ENCODE measurements around the gene C15orf40. TPM values are rescaled to one million over a fixed set of nuclear protein-coding genes. Genes with fewer than 3 reads are reported as not detected.
"Not testable (repeated sequence)": the region's sequence is repeated elsewhere in the genome, so short reads cannot be mapped to it uniquely, and the experiment has no call there.

C15orf40 gene
- total and polyA plus RNA-seq, 4 donors = 7.3 to 25.2 (median 11.3) TPM

DNA sequence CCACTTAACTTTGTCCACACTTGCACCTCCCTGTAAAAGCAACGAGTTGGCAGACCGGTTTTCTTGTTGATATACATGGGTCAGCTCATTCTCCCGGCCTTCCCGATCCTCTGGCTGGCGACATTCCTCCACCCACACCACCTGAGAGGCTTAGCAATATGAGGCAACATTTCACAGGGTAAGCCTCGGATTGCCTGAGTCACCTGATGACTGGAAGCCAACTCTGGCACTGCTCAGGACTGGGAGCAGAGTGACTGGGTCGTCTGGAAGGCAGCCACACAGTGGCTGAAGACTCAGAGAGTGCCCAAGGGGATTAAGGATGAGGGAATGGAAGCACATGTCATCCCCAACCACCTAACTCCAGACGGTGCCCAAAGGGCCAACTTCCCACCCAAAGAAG is 68.7 kb downstream of the C15orf40 start (continued):
- TF ChIP-seq HNF4G (IDR thresholded peaks at IDR 0.05) (no peak), SP1 (IDR thresholded peaks at IDR 0.05) (peak; percentile 12), FOXA1 (IDR thresholded peaks at IDR 0.05) (peak; percentile 32), JUND (IDR thresholded peaks at IDR 0.05) (peak in 1 of 2 donors; percentile 73)

DNA sequence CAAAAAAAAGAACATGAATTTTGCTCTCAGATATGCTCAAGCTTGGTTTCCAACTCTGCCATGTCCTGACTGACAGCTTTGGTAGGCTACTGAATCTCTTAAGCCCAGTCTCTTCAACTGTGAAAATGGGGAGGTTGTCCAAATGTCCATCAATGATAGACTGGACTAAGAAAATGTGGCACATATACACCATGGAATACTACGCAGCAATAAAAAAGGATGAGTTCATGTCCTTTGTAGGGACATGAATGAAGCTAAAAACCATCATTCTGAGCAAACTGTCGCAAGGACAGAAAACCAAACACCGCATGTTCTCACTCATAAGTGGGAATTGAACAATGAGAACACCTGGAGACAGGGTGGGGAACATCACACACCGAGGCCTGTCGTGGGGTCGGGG is 71.8 kb downstream of the C15orf40 start:
- H3K9ac ChIP-seq (ENCODE audit: low read depth in 1 of 2, low read length in 2 of 2); H3K9me3 ChIP-seq (ENCODE audit: control insufficient read depth in 4 of 4, low read length in 3 of 4); H3K27me3 ChIP-seq (ENCODE audit: control insufficient read depth in 4 of 4, insufficient read depth in 4 of 4, low read length in 3 of 4); H3K36me3 ChIP-seq (ENCODE audit: control insufficient read depth in 4 of 4, insufficient read depth in 3 of 4, low read depth in 1 of 4, low read length in 3 of 4); DNase-seq (ENCODE audit: low spot score); H3K27ac ChIP-seq (ENCODE audit: low read depth in 1 of 2, low read length in 2 of 2); H3K4me3 ChIP-seq (ENCODE audit: low read depth in 1 of 3, low read length in 3 of 3): not testable (repeated sequence)
- WGBS = 96% methylated on average over 6 of the region's 6 CpGs
- H3K4me1 ChIP-seq (ENCODE audit: control insufficient read depth in 4 of 4, insufficient read depth in 4 of 4, low read length in 3 of 4) = peaks cover 2 to 23% (median 10%) of the 10 kb centered on the region in 4 donors

Other genes with a start within 250 kb of the C15orf40 start
- gene FSD2, start 205.6 kb downstream of the C15orf40 start, total RNA-seq = under 1 TPM; under 0.01 to 0.05 TPM
- gene FSD2, start 205.6 kb downstream of the C15orf40 start, polyA plus RNA-seq = under 1 TPM in 1 of 2 donors, not detected in 1; 0.10 TPM
- gene WHAMM, start 202.0 kb downstream of the C15orf40 start, total RNA-seq = 1 to 10 TPM; 3.8 to 4.0 TPM
- gene WHAMM, start 202.0 kb downstream of the C15orf40 start, polyA plus RNA-seq = 1 to 10 TPM; 2.5 TPM
- gene HOMER2, start 58.9 kb downstream of the C15orf40 start, total RNA-seq = 10 to 100 TPM in 1 of 2 donors, 1 to 10 TPM in 1; 4.3 to 62.0 TPM
- gene HOMER2, start 58.9 kb downstream of the C15orf40 start, polyA plus RNA-seq = 10 to 100 TPM; 22.1 to 25.0 TPM
- 10 to 100 TPM; 12.9 to 26.1 TPM for gene RAMAC, start 25.4 kb downstream of the C15orf40 start, total RNA-seq
- gene RAMAC, start 25.4 kb downstream of the C15orf40 start, polyA plus RNA-seq = 10 to 100 TPM; 10.0 to 20.3 TPM
- gene BTBD1, start 55.6 kb upstream of the C15orf40 start, total RNA-seq = 10 to 100 TPM; 37.8 to 43.9 TPM
- gene BTBD1, start 55.6 kb upstream of the C15orf40 start, polyA plus RNA-seq = 10 to 100 TPM in 1 of 2 donors, 1 to 10 TPM in 1; 8.6 to 17.3 TPM
- 1 to 10 TPM; 1.6 to 2.1 TPM for gene TM6SF1, start 96.0 kb upstream of the C15orf40 start, total RNA-seq
- gene TM6SF1, start 96.0 kb upstream of the C15orf40 start, polyA plus RNA-seq = under 1 TPM; 0.65 to 0.94 TPM
- gene HDGFL3, start 196.2 kb upstream of the C15orf40 start, total RNA-seq = 1 to 10 TPM; 1.1 to 3.5 TPM
- under 1 TPM; 0.44 to 0.92 TPM for gene HDGFL3, start 196.2 kb upstream of the C15orf40 start, polyA plus RNA-seq

Data from liver (tissue), 9 donors.